Loucy (cell line): Measurements from ENCODE around the gene CRABP1.

ENCODE experiments used
- CTCF ChIP-seq: fragments of 200-600 bp; sonication (generic); conservative IDR thresholded peaks from 2 replicates; pipeline ENCODE4 v1.5.1; 2014; ENCODE audit warnings: mild to moderate bottlenecking, antibody characterized with exemption, low read length
- EZH2phosphoT487 ChIP-seq: fragments of 200-600 bp; IDR thresholded peaks from 2 replicates; pipeline ENCODE4 v1.6.1; 2018; ENCODE audit warnings: antibody characterized with exemption, mild to moderate bottlenecking, moderate library complexity, borderline replicate concordance

- TF ChIP-seq CTCF (no peak), EZH2phosphoT487 (no peak)
Measured at GRCh38 chr15:78347586-78348543, 7.7 kb downstream of the CRABP1 start.
